SJSA1 (cell line): ENCODE measurements around the gene KCMF1. TPM values are rescaled to one million over a fixed set of nuclear protein-coding genes. Genes with fewer than 3 reads are reported as not detected.

Experiments used
- DNase-seq, 2 experiments: peaks; one replicate each; pipeline ENCODE4 v3.0.0-alpha.2; 2015 to 2020; ENCODE audit warnings: low spot score in 2 of 2, low read depth in 1 of 2
- H3K27ac ChIP-seq: fragments of 250-450 bp; sonication (Bioruptor Pico); 2 replicates; pipeline ENCODE4 v1.5.1; 2020; ENCODE audit warnings: mild to moderate bottlenecking, moderate library complexity
- H3K27me3 ChIP-seq: fragments of 250-450 bp; sonication (Bioruptor Pico); replicated peaks from 2 replicates; pipeline ENCODE4 v1.5.1; 2020; ENCODE audit warnings: mild to moderate bottlenecking, moderate library complexity
- H3K36me3 ChIP-seq: fragments of 250-450 bp; sonication (Bioruptor Pico); 2 replicates; pipeline ENCODE4 v1.5.1; 2020; ENCODE audit warnings: mild to moderate bottlenecking
- H3K4me1 ChIP-seq: fragments of 250-450 bp; sonication (Bioruptor Pico); replicated peaks from 2 replicates; pipeline ENCODE4 v1.6.1; 2021; ENCODE audit warnings: mild to moderate bottlenecking
- H3K4me3 ChIP-seq: fragments of 250-450 bp; sonication (Bioruptor Pico); 2 replicates; pipeline ENCODE4 v1.5.1; 2020; ENCODE audit warnings: mild to moderate bottlenecking
- H3K9me3 ChIP-seq: fragments of 250-450 bp; sonication (Bioruptor Pico); replicated peaks from 2 replicates; pipeline ENCODE4 v1.5.1; 2020; ENCODE audit warnings: mild to moderate bottlenecking
- total RNA-seq: library from RNA; depleted of rRNA; stranded (reverse); fragments of >200 nt; shearing (Covaris generic); gene quantifications from 2 replicates; pipeline ENCODE4 v1.2.3, GENCODE V29; 2014

Gene KCMF1
- total RNA-seq, 1 experiment from 2014 or later: 117 TPM

DNA sequence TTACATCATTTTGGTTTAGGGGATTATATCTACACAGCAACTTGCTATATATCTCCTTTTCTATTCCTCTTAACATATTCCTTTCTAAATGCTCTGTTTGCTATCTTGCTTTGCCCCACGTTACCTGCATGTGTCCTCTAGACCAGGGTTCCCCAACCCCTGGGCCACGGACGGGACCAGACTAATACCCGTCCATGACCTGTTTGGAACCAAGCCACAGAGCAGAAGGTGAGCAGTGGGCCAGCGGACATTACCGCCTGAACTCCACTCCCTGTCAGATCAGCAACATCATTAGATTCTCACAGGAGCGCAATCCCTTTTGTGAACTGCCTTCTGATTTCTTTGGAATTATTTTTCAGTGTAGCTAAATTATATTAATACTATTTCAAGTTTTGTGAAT lies 66.7 kb downstream of the KCMF1 start:
- no peak overlapping the region for H3K4me3 ChIP-seq
- DNase-seq: no peak
- H3K36me3 ChIP-seq: peaks cover 79% of the 10 kb centered on the region
- H3K27me3 ChIP-seq: no peaks in the 10 kb centered on the region
- peaks cover 1% of the 10 kb centered on the region for H3K4me1 ChIP-seq
- H3K27ac ChIP-seq: no peak overlapping the region
- no peaks in the 10 kb centered on the region for H3K9me3 ChIP-seq

DNA sequence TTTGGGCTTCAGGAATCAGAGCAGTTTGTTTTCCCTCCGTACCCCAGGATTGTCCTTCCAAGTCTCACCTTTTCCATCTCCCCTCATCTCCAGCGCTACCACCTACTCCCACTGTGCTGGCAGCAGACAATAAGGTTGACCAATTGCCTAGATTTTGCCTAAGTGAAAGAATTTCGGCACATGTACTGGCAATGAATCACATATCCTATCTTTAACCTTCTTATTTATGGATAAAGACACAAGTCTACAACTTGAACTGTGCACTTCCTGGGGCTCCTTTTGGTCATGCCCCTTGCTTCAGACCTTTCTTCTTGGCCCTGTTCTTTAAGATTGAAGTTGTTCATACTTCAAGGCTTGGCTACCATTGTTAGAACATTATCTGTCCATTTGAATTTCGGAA lies 71.4 kb downstream of the KCMF1 start:
- Histone ChIP-seq H3K4me1 (no peaks in the 10 kb centered on the region), H3K4me3 (no peak overlapping the region), H3K27ac (no peak overlapping the region), H3K9me3 (no peaks in the 10 kb centered on the region), H3K36me3 (peaks cover 78% of the 10 kb centered on the region), H3K27me3 (no peaks in the 10 kb centered on the region)
- DNase-seq: no peak

DNA sequence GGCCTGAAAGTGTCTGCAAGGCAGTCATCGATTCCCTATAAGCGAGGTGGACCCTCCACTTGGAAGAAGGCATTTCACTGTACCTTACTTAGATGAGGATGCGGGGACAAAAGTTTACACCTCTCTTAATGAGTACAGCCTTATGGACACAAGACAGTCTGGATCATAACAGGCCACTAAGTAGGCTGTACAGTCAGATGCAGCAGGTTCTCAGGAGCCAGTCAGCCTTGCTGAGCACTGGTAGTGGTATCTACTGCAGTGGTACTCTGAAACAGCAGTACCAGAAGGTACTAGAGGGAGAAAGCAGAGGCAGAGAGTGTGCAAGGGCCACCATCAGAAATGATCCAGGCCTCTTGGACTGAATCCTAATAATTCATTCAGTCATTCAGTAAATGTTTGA lies 77.6 kb downstream of the KCMF1 start:
- no peaks in the 10 kb centered on the region for H3K27me3 ChIP-seq
- no peak for DNase-seq
- H3K27ac ChIP-seq: no peak overlapping the region
- no peaks in the 10 kb centered on the region for H3K9me3 ChIP-seq
- peaks cover 82% of the 10 kb centered on the region for H3K36me3 ChIP-seq
- H3K4me3 ChIP-seq: no peak overlapping the region
- peaks cover 6% of the 10 kb centered on the region for H3K4me1 ChIP-seq

DNA sequence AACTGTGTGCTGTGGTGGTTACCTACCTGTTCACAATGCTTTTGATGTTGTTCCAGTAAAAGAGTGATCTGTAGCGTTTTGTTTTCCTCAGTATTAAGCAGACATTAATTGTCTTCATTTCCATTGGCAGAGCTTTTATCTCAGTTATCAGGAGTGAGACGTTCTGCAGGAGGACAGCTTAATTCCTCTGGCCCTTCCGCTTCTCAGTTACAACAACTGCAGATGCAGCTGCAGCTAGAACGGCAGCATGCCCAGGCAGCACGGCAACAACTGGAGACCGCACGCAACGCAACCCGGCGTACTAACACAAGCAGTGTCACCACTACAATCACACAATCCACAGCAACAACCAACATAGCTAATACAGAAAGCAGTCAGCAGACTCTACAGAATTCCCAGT lies 78.3 kb downstream of the KCMF1 start:
- H3K36me3 ChIP-seq: peaks cover 85% of the 10 kb centered on the region
- no peak overlapping the region for H3K4me3 ChIP-seq
- peaks cover 13% of the 10 kb centered on the region for H3K4me1 ChIP-seq
- no peaks in the 10 kb centered on the region for H3K9me3 ChIP-seq
- H3K27me3 ChIP-seq: no peaks in the 10 kb centered on the region
- no peak overlapping the region for H3K27ac ChIP-seq
- DNase-seq: no peak

DNA sequence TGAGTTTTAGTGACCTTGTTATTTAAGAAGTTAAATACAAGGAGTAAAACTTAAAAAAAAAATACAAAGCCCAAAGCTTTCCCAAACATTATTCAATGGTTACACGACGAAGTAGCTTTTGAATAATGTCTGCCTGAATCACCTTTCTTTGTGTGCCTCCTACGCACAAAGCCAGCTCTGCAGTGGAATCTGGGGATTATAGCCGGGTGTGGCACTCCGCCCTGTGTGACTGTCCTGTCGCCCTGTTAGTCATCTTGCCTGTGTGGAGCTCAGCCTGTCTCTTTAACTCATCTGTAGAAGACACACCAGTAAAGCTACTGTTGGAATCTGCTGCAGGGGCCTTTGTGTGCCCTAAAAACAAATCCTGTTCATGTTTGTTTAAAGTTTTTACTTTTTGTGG lies 82.8 kb downstream of the KCMF1 start:
- H3K36me3 ChIP-seq: peaks cover 54% of the 10 kb centered on the region
- no peak overlapping the region for H3K4me3 ChIP-seq
- H3K9me3 ChIP-seq: no peaks in the 10 kb centered on the region
- DNase-seq: peak; percentile 33 to 57
- peaks cover 20% of the 10 kb centered on the region for H3K4me1 ChIP-seq
- H3K27ac ChIP-seq: no peak overlapping the region
- H3K27me3 ChIP-seq: no peaks in the 10 kb centered on the region

DNA sequence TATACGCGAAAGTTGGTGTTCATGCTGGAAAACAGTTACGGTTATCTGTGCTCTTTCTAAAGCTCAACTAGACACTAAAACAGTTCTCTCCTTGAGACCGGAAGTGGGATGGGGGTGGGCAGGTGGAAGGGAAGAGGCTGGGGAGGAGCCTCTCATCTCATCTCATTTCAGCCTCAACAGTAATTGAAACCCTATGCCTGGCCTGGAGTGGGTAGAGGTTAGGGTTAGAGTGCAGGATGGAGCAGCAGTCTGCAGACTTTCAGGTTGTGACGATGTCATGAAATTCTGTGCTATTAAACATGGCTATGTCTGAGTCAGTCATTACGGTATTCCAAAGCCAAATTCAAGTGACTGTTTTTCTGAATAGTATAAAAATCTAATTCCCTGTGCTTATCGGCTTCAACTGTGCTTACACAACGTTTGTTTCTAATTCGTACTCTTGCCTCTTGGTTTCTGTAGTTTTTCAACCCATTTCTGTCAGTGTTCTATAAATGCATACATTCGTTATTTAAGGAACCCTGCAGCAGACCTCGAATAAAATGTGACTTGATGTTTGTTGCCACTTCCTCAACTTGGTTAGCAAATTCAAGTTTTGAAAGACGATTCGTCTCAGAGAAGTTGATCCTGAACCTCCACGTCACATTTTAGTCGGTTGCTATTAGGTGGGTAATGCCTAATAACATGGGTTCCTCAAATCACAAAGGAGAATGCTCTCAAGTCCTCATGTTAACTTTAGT lies 86.4 kb downstream of the KCMF1 start:
- no peak for DNase-seq
- Histone ChIP-seq H3K4me1 (peaks cover 20% of the 10 kb centered on the region), H3K9me3 (no peaks in the 10 kb centered on the region), H3K4me3 (no peak overlapping the region), H3K27me3 (peaks cover 3% of the 10 kb centered on the region; the same call in 1 of the 2 replicates), H3K27ac (no peak overlapping the region), H3K36me3 (peaks cover 23% of the 10 kb centered on the region)

DNA sequence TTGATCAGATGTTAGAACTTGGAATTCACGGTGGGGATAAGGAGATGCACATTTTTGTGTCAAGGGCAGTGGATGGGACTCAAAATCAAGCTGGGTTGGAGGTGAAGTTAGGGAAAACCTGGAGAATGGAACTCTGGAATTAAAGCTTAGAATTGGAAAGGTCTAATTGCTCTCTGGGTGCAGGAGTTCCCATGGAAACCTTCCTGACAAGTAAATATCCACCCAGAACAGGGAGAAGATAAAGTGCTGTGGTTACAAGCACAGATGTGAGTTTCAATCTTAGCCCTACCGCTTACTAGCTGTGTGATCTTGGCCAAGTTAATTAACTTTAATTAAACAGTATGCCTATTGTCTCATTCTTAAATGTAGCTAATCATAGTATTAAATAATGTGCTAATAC lies 90.9 kb downstream of the KCMF1 start:
- no peaks in the 10 kb centered on the region for H3K9me3 ChIP-seq
- no peak for DNase-seq
- H3K27ac ChIP-seq: no peak overlapping the region

DNA sequence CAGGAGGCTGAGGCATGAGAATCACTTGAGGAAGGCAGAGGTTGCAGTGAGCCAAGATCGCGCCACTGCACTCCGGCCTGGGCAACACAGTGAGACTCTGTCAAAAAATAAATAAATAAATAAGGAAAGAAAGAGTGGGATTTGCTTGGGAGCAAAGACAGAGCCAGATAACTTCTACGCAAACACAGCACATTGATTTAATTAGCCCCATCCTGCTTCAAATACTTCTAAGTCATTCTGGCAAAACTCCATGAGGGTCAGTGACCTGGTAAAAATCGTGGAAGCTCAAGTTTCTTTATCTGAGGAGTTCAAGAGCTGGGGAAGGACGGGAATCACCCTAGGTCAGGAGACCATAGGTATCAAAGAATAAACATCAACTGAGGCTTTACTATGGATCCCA lies 91.6 kb downstream of the KCMF1 start:
- H3K36me3 ChIP-seq: no peaks in the 10 kb centered on the region
- no peak for DNase-seq
- H3K4me3 ChIP-seq: no peak overlapping the region

More for the DNA sequence above, 90.9 kb downstream of the KCMF1 start:
- Histone ChIP-seq H3K4me1 (peaks cover 6% of the 10 kb centered on the region; the same call in 1 of the 2 replicates), H3K4me3 (no peak overlapping the region), H3K36me3 (no peaks in the 10 kb centered on the region), H3K27me3 (peaks cover 3% of the 10 kb centered on the region; the same call in 1 of the 2 replicates)

DNA sequence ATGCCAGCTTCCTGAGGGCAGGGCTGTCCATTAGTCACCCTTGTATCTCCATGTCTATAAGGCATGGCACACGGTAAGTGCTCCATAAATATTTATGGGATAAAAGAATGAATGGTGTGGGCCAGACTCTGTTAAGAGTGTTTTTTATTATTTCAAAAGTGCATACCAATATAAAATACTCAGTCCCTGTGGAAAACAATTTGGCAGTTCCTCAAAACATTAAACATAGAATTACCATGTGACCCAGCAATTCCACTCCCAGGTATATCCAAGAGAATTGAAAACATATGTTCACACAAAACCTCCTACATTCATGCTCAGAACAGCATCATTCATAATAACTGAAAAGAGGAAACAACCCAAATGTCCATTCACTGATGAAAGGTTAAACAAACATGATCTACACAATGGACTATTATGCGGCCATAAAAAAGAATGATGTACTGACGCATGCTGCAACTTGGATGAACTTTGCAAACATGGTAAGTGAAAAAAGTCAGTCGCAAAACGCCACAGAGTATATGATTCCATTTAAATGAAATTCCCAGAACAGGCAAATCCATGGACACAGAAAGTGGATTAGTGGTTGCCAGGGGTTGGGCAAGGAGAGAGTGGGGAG lies 93.1 kb downstream of the KCMF1 start:
- Histone ChIP-seq H3K4me1 (no peaks in the 10 kb centered on the region), H3K36me3 (no peaks in the 10 kb centered on the region), H3K27me3 (peaks cover 3% of the 10 kb centered on the region; the same call in 1 of the 2 replicates), H3K9me3 (no peaks in the 10 kb centered on the region), H3K4me3 (no peak overlapping the region), H3K27ac (no peak overlapping the region)
- DNase-seq: no peak

More for the DNA sequence above, 91.6 kb downstream of the KCMF1 start:
- peaks cover 3% of the 10 kb centered on the region; the same call in 1 of the 2 replicates for H3K27me3 ChIP-seq
- H3K9me3 ChIP-seq: no peaks in the 10 kb centered on the region
- H3K4me1 ChIP-seq: peaks cover 3% of the 10 kb centered on the region; the same call in 1 of the 2 replicates
- no peak overlapping the region for H3K27ac ChIP-seq

DNA sequence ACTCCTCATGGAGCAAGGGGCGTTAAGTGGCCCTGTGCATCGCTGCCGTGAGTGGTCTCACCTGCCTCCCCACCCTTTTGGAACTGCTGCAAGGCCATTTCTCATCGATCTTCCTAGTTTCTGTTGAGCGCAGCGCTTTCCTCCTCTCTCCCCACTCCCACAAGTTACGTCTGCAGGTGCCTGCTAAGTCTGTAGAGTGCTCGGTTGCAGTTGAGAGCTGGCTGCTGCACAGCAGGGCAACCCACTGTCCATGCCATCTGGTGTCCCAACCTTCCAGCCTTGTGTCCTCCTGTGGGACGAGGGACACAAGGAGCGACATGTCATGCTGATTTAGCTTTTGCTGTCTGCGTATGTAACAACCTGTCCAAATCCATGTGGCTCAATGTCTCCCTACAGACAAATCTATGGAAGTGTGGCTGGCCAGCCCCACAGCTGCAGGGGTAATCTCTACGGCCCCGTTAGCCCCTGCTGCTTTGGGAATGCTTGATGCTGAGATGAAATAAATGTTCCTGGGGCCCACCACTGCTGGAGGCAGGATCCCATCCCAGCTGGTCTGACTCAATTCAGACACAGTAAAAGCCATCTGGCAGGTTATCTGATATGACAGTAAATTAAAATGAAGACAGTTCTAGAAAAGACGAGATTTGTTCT lies 94.1 kb downstream of the KCMF1 start:
- Histone ChIP-seq H3K9me3 (no peaks in the 10 kb centered on the region), H3K27ac (no peak overlapping the region), H3K4me3 (no peak overlapping the region), H3K36me3 (no peaks in the 10 kb centered on the region), H3K4me1 (no peaks in the 10 kb centered on the region), H3K27me3 (peaks cover 3% of the 10 kb centered on the region; the same call in 1 of the 2 replicates)
- DNase-seq: no peak

DNA sequence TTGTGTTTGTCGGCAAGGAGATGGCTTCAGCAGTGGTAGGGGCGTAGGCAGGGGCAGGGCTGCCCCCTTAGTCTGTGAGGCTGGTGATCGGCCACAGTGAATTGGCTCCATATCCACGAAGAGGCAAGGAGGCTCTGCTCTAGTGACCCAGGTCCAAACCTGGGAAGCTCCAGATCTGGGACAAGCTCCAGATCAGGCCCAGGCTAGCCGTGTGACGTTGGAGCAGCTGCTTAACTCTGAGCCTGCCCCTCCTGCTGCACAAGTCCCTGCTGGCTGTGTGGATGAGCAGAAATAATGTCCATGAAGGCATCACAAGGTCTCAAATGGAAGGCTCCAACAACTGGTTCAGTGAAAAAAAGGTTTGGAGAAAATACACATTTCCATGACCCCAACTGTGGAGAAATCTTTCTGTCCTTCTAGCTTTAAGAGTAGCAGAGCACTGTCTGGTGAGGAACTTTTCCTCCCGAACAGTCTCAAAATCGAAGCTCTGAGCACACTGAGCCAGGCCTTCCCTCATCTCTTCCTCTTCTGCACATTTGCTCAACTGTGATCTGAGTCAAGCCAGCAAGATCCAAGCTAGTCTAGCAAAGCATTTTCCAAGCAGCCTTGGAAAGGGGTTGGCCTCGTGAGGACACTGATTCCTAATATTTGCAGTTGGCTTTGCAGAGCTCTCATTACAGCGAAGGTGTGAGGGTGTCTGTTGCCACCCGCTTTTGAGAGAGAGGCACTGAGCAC lies 95.2 kb downstream of the KCMF1 start:
- no peaks in the 10 kb centered on the region for H3K4me1 ChIP-seq
- H3K27ac ChIP-seq: no peak overlapping the region
- no peaks in the 10 kb centered on the region for H3K9me3 ChIP-seq
- peaks cover 6% of the 10 kb centered on the region; the same call in 1 of the 2 replicates for H3K27me3 ChIP-seq
- H3K4me3 ChIP-seq: no peak overlapping the region
- DNase-seq: no peak
- no peaks in the 10 kb centered on the region for H3K36me3 ChIP-seq

DNA sequence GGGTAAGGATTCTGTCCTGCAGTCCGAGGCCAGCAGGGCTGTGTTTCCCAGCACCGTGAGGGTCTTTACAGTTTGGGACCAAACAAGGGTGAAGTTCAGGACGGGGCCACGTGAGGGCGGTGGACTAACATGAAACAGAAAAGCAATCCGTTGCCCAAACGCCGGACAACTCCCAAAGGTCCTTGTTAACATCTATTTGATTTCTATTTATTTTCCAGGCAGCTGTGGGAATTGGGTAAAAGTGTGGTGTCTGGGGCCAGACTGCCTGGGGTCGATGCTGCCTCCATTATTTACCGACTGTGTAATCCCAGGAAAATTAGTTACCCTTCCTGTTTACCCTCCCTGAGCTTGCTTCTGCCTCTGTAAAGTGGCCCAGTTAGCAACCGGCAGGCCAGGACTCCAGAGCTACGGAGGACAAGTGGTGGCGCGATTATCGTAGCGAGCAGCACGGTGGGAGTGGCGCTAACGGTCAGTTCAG lies 96.0 kb downstream of the KCMF1 start:
- Histone ChIP-seq H3K27me3 (0 out of 2 replicates have a peak, but pooled peaks cover 3% of the 10 kb centered on the region), H3K9me3 (no peaks in the 10 kb centered on the region), H3K36me3 (no peaks in the 10 kb centered on the region), H3K4me1 (no peaks in the 10 kb centered on the region), H3K27ac (no peak overlapping the region), H3K4me3 (no peak overlapping the region)
- DNase-seq: peak; percentile 57 to 78

DNA sequence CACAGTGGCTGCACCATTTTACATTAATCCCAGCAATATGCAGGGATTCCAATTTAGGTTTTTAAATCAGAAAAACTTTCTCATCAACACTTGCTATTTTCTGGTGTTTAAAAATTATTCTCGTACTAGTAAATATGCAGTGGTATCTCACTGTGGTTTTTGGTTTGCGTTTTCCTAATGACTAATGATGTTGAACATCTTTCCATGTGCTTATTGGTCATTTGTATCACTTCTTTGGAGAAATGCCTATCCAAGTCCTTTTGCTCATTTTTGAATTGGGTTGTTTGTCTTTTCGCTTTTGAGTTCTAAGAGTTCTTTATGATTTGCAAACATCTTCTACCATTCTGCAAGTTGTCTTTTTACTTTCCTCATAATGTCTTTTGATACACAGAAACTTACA lies 100.1 kb downstream of the KCMF1 start:
- Histone ChIP-seq H3K36me3 (no peaks in the 10 kb centered on the region), H3K27me3 (0 out of 2 replicates have a peak, but pooled peaks cover 3% of the 10 kb centered on the region), H3K4me3 (no peak overlapping the region), H3K27ac (no peak overlapping the region), H3K4me1 (no peaks in the 10 kb centered on the region), H3K9me3 (no peaks in the 10 kb centered on the region)
- DNase-seq: no peak
